WTC11 (cell line): ENCODE data around the gene ALDH2. TPM values are rescaled to one million over a fixed set of nuclear protein-coding genes. Genes with fewer than 3 reads are reported as not detected.

Source experiments
- ATAC-seq: fragments of 200-7000 bp; cut with Tn5 transposase; 2 replicates; pipeline ENCODE4 v1.10.0; 2021; ENCODE audit warnings: mild to moderate bottlenecking, moderate library complexity
- CTCF ChIA-PET: fragments of 300-600 bp; sonication (Branson Sonifier 250); formaldehyde crosslinking; loops from one replicate; lab custom pipeline; 2021; ENCODE audit warnings: antibody characterized with exemption; lab: Charles Lee
- POLR2A ChIA-PET: fragments of 350-600 bp; sonication (Branson Sonifier 250); formaldehyde crosslinking; loops from one replicate; lab custom pipeline; 2021; ENCODE audit warnings: antibody characterized with exemption; lab: Charles Lee
- DNase-seq: peaks from one replicate; pipeline ENCODE4 v3.0.0; 2021; ENCODE audit warnings: low spot score
- H3K27ac Mint-ChIP-seq: 2 replicates; pipeline ENCODE4 v1.8.0; 2021; ENCODE audit warnings: mixed read lengths
- H3K27me3 Mint-ChIP-seq: 2 replicates; pipeline ENCODE4 v1.8.0; 2021; ENCODE audit warnings: low read depth, mild to moderate bottlenecking, moderate library complexity, mixed read lengths
- H3K36me3 Mint-ChIP-seq: 2 replicates; pipeline ENCODE4 v1.8.0; 2021; ENCODE audit warnings: mixed read lengths
- H3K4me1 Mint-ChIP-seq: 2 replicates; pipeline ENCODE4 v1.8.0; 2022; ENCODE audit warnings: mixed read lengths
- H3K4me3 Mint-ChIP-seq: 2 replicates; pipeline ENCODE4 v1.8.0; 2021; ENCODE audit warnings: mild to moderate bottlenecking, moderate library complexity, mixed read lengths
- H3K9me3 Mint-ChIP-seq: 2 replicates; pipeline ENCODE4 v1.8.0; 2021; ENCODE audit warnings: mixed read lengths
- CBFB ChIP-seq: sonication (generic); formaldehyde crosslinking; IDR thresholded peaks from 2 replicates; pipeline ENCODE4 v1.8.1; 2022; ENCODE audit warnings: mild to moderate bottlenecking, low read depth, missing genetic modification reagents
- CTCF ChIP-seq: fragments of 200-600 bp; IDR thresholded peaks from 2 replicates; pipeline ENCODE4 v1.8.0; 2022; ENCODE audit warnings: antibody characterized with exemption
- E2F5 ChIP-seq: sonication (generic); formaldehyde crosslinking; IDR thresholded peaks from 2 replicates; pipeline ENCODE4 v1.8.1; 2022; ENCODE audit warnings: mild to moderate bottlenecking, moderate library complexity, missing genetic modification reagents
- HMGXB4 ChIP-seq: sonication (generic); formaldehyde crosslinking; IDR thresholded peaks from 2 replicates; pipeline ENCODE4 v1.8.1; 2023; ENCODE audit warnings: mild to moderate bottlenecking, moderate library complexity, missing genetic modification reagents
- NR3C1 ChIP-seq: sonication (generic); formaldehyde crosslinking; conservative IDR thresholded peaks from 2 replicates; pipeline ENCODE4 v1.8.1; 2023; ENCODE audit warnings: low read depth, mild to moderate bottlenecking, missing genetic modification reagents
- TEAD4 ChIP-seq: sonication (generic); formaldehyde crosslinking; IDR thresholded peaks from 2 replicates; pipeline ENCODE4 v1.8.0; 2022; ENCODE audit warnings: mild to moderate bottlenecking, missing genetic modification reagents
- ZNF263 ChIP-seq: sonication (generic); formaldehyde crosslinking; IDR thresholded peaks from 2 replicates; pipeline ENCODE4 v1.8.1; 2022; ENCODE audit warnings: low read depth, mild to moderate bottlenecking, moderate library complexity, missing genetic modification reagents
- ZNF281 ChIP-seq: sonication (generic); formaldehyde crosslinking; IDR thresholded peaks from 2 replicates; pipeline ENCODE4 v1.8.0; 2023; ENCODE audit warnings: mild to moderate bottlenecking, missing genetic modification reagents
- ZNF317 ChIP-seq: sonication (generic); formaldehyde crosslinking; IDR thresholded peaks from 2 replicates; pipeline ENCODE4 v1.8.1; 2023; ENCODE audit warnings: low read depth, mild to moderate bottlenecking, moderate library complexity, missing genetic modification reagents, borderline replicate concordance
- total RNA-seq: library from RNA; stranded (reverse); gene quantifications from 3 replicates; pipeline ENCODE4 v1.2.3, GENCODE V29; 2021
- TF ChIP-seq, protein P1 (sequence below): fragments of 250-450 bp; sonication (Bioruptor Pico); IDR thresholded peaks from 2 replicates; pipeline ENCODE4 v1.9.0; 2021; ENCODE audit warnings: mild to moderate bottlenecking
- TF ChIP-seq, protein P2 (sequence below): fragments of 250-450 bp; sonication (Bioruptor Pico); IDR thresholded peaks from 2 replicates; pipeline ENCODE4 v1.9.0; 2021; ENCODE audit warnings: moderate library complexity, mild to moderate bottlenecking, inconsistent platforms, borderline replicate concordance

ALDH2 gene
- total RNA-seq, 1 experiment from 2014 or later: 36.7 TPM

DNA sequence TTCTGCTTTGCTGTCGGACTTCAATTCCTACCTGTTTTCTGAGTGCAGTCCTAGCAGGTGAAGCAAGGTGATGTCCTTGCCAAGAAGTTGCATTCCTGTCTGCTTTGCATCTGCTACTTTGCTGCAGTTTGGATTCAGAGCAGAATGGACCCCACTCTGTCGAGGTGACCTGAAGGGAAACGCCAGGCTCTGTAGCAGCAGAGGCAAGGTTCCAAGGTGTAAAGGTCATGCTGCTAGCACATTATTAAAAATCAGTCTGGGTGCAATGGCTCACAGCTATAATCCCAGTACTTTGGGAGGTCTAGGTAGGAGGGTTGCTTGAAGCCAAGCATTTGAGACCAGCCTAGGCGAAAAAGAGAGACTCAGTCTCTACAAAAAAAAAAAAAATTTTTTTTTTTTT lies 17.3 kb upstream of the ALDH2 start:
- H3K27me3 Mint-ChIP-seq: no peaks in the 10 kb centered on the region
- TF ChIP-seq TEAD4 (CRISPR knock-in tag) (no peak), ZNF263 (CRISPR knock-in tag) (no peak), ZNF281 (no peak), CBFB (CRISPR knock-in tag) (no peak), ZNF317 (CRISPR knock-in tag) (no peak)
- TF ChIP-seq, protein P1, sequence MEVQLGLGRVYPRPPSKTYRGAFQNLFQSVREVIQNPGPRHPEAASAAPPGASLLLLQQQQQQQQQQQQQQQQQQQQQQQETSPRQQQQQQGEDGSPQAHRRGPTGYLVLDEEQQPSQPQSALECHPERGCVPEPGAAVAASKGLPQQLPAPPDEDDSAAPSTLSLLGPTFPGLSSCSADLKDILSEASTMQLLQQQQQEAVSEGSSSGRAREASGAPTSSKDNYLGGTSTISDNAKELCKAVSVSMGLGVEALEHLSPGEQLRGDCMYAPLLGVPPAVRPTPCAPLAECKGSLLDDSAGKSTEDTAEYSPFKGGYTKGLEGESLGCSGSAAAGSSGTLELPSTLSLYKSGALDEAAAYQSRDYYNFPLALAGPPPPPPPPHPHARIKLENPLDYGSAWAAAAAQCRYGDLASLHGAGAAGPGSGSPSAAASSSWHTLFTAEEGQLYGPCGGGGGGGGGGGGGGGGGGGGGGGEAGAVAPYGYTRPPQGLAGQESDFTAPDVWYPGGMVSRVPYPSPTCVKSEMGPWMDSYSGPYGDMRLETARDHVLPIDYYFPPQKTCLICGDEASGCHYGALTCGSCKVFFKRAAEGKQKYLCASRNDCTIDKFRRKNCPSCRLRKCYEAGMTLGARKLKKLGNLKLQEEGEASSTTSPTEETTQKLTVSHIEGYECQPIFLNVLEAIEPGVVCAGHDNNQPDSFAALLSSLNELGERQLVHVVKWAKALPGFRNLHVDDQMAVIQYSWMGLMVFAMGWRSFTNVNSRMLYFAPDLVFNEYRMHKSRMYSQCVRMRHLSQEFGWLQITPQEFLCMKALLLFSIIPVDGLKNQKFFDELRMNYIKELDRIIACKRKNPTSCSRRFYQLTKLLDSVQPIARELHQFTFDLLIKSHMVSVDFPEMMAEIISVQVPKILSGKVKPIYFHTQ: no peak
- TF ChIP-seq, protein P2, sequence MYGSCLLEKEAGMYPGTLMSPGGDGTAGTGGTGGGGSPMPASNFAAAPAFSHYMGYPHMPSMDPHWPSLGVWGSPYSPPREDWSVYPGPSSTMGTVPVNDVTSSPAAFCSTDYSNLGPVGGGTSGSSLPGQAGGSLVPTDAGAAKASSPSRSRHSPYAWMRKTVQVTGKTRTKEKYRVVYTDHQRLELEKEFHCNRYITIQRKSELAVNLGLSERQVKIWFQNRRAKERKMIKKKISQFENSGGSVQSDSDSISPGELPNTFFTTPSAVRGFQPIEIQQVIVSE (CRISPR knock-in tag): no peak
- H3K36me3 Mint-ChIP-seq: peaks cover 16% of the 10 kb centered on the region
- ChIA-PET CTCF (no interaction called here), POLR2A (no interaction called here)
- ATAC-seq (no peak), DNase-seq (no peak)
- no peak overlapping the region for H3K27ac Mint-ChIP-seq
- no peak overlapping the region for H3K4me3 Mint-ChIP-seq
- H3K4me1 Mint-ChIP-seq: no peaks in the 10 kb centered on the region
- H3K9me3 Mint-ChIP-seq: no peaks in the 10 kb centered on the region

DNA sequence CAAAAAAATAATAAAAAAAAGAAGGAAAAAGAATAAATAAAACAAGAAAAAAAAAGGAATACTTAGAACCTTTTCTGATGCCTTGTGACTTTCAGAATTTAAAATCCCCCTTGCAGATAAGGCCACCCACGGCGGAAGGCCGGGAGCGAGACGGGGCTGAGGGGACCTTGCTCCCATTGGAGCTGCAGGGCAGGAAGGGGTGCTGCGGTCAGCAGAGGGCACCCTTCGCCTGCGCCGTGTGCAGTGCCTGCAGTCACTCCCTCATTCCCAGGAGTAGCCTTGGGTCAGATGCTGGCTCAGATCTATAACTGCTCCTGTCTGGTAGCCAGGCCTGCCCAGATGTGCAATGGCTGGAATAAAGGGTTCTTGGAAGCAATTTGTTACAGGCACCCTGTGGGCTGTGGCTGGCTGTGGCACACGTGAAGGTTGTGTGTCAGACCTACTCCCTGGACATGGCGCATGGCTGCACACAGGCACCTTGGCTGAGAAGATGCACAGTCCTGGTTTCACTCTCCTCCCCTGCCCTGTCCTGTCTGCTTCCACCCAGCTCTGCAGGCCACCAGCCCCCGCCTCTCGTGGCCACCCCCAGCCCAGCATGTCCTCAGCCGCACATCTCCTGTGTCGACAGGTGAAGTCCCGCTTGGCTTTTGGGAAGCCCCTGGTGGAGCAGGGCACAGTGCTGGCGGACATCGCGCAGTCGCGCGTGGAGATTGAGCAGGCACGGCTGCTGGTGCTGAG lies 13.4 kb upstream of the ALDH2 start:
- peaks cover 3% of the 10 kb centered on the region for H3K36me3 Mint-ChIP-seq
- no peak overlapping the region for H3K27ac Mint-ChIP-seq
- no peaks in the 10 kb centered on the region for H3K27me3 Mint-ChIP-seq
- ATAC-seq (peak; percentile 97), DNase-seq (peak; percentile 75)
- TF ChIP-seq HMGXB4 (CRISPR knock-in tag) (0 out of 2 replicates have a peak, but pooled peaks have one; percentile 53), NR3C1 (CRISPR knock-in tag) (no peak), CTCF (peak; percentile 62), E2F5 (peak; percentile 52; the same call in 1 of the 2 replicates)
- TF ChIP-seq, all 79 proteins: peak for 3
- CTCF ChIA-PET: interaction anchor here (0.6 to 5.0 kb wide), 16 partner anchors 9 to 115 kb away, joined by 3 to 80 read pairs (median 4); no protein-coding TSS in a partner anchor
- POLR2A ChIA-PET: interaction anchor here (0.8 to 1.7 kb wide), 2 partner anchors 13 to 60 kb away, joined by 5 to 7 read pairs; partner anchors contain the start of gene ALDH2
- Mint-ChIP-seq H3K4me3 (no peak overlapping the region), H3K4me1 (peaks cover 12% of the 10 kb centered on the region), H3K9me3 (no peaks in the 10 kb centered on the region)
